22Rv1 (cell line): ENCODE measurements around the gene CFAP45.

Experiments
- H3K27ac ChIP-seq: fragments of 450-650 bp; 2 replicates; pipeline ENCODE4 v1.5.1; 2017
- CTCF ChIP-seq: fragments of 450-650 bp; IDR thresholded peaks from 2 replicates; pipeline ENCODE4 v1.5.1; 2017; ENCODE audit warnings: mild to moderate bottlenecking
- ZFX ChIP-seq: fragments of 450-650 bp; IDR thresholded peaks from 2 replicates; pipeline ENCODE4 v1.6.1; 2017; ENCODE audit warnings: antibody characterized with exemption, borderline replicate concordance

Gene CFAP45

GRCh38 chr1:159873530-159874143, 26.3 kb downstream of the CFAP45 start:
- no peak overlapping the region for H3K27ac ChIP-seq
- TF ChIP-seq CTCF = no peak
- no peak for TF ChIP-seq ZFX

GRCh38 chr1:159872891-159873290, 27.1 kb downstream of the CFAP45 start:
- H3K27ac ChIP-seq = no peak overlapping the region
- TF ChIP-seq CTCF (no peak), ZFX (no peak)

- TF ChIP-seq ZFX = no peak
- no peak for TF ChIP-seq CTCF
- no peak overlapping the region for H3K27ac ChIP-seq
These were observed 29.3 kb downstream of the CFAP45 start for GRCh38 chr1:159870704-159871103.

- no peak for TF ChIP-seq ZFX
- TF ChIP-seq CTCF = no peak
- H3K27ac ChIP-seq = no peak overlapping the region
These were observed 30.4 kb downstream of the CFAP45 start for GRCh38 chr1:159869607-159870006.

GRCh38 chr1:159869173-159869572, 30.8 kb downstream of the CFAP45 start:
- no peak for TF ChIP-seq ZFX
- no peak for TF ChIP-seq CTCF
- no peak overlapping the region for H3K27ac ChIP-seq

- TF ChIP-seq CTCF (no peak), ZFX (no peak)
- H3K27ac ChIP-seq = no peak overlapping the region
These were observed 31.2 kb downstream of the CFAP45 start for GRCh38 chr1:159868766-159869165.

GRCh38 chr1:159867664-159868026, 32.3 kb downstream of the CFAP45 start:
- no peak for TF ChIP-seq ZFX
- TF ChIP-seq CTCF = no peak

More at GRCh38 chr1:159867664-159868026, 32.3 kb downstream of the CFAP45 start:
- peak overlapping the region; percentile 32 for H3K27ac ChIP-seq
